Ishikawa (cell line): Measurements from ENCODE around the gene MUL1.

ENCODE experiments used
- CEBPB ChIP-seq: IDR thresholded peaks from 2 replicates; pipeline ENCODE4 v1.6.1; 2012
- EP300 ChIP-seq: IDR thresholded peaks from 2 replicates; pipeline ENCODE4 v1.6.1; 2012; ENCODE audit warnings: borderline replicate concordance
- FOXM1 ChIP-seq: IDR thresholded peaks from 2 replicates; pipeline ENCODE4 v1.6.1; 2012; ENCODE audit warnings: low read depth, borderline replicate concordance
- NFIC ChIP-seq: IDR thresholded peaks from 2 replicates; pipeline ENCODE4 v1.6.1; 2012
- REST ChIP-seq: IDR thresholded peaks from 2 replicates; pipeline ENCODE4 v1.6.1; 2012; ENCODE audit warnings: low read depth, mild to moderate bottlenecking
- TCF12 ChIP-seq: IDR thresholded peaks from 2 replicates; pipeline ENCODE4 v1.6.1; 2012; ENCODE audit warnings: low read depth
- USF1 ChIP-seq: IDR thresholded peaks from 2 replicates; pipeline ENCODE4 v1.6.1; 2012

- TF ChIP-seq FOXM1, result no peak
- no peak for TF ChIP-seq CEBPB
- TF ChIP-seq REST, result no peak
- no peak for TF ChIP-seq TCF12
- TF ChIP-seq USF1, result no peak
- no peak for TF ChIP-seq EP300
- TF ChIP-seq NFIC, result no peak
These were observed 14.3 kb upstream of the MUL1 start for GRCh38 chr1:20521960-20522861.
